ENCODE data around the gene LHX3. TPM values are rescaled to one million over a fixed set of nuclear protein-coding genes. Genes with fewer than 3 reads are reported as not detected.

Gene LHX3
- total and polyA plus RNA-seq, 2 of the 4 experiments (the other 2 are of a cell fraction): not detected

DNA sequence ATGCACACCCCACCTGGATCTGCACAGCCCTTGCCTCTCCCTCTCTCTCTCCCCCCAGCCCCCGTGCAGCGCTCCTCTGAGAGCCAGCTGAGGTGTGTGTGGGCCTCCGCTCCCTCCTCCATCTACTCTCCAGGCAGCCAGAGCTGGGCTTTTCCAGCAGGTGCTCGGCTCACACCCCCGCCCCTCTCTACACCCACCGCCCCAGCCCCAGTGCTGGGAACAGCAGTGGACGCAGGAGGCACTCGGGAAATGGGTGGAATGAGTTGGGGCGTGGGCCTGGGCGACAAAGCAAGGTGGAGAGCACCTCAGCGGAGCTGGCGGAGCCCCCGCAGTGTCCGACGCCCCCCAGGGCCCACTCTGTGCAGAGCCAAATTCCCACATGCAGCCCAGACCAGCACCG, 13.3 kb upstream of the LHX3 start:
- no peak overlapping the region for H4K8ac ChIP-seq (ENCODE audit: low read depth in 2 of 2, low read length in 2 of 2)
- no peak overlapping the region for H3K23ac ChIP-seq (ENCODE audit: low read depth, low read length)
- no peak for DNase-seq
- intact Hi-C loops (cut with micrococcal nuclease) (no loop called here), dilution Hi-C loops (cut with HindIII; ENCODE audit: low sequenced_read_pairs, unreplicated experiment) (no loop called here), in situ Hi-C loops (cut with MboI; ENCODE audit: low sequenced_read_pairs) (no loop called here)
- no peaks in the 10 kb centered on the region for H3K4me1 ChIP-seq (ENCODE audit: control insufficient read depth, insufficient read depth, low read length)
- peaks cover 20% of the 10 kb centered on the region for H4K20me1 ChIP-seq (ENCODE audit: insufficient read depth, low read length)
- peaks cover 0 to 5% of the 10 kb centered on the region in 2 experiments; a peak in 1 of 4 replicates for H3K79me1 ChIP-seq (ENCODE audit: low read depth in 1 of 2, low read length in 2 of 2)
- POLR2A ChIA-PET (ENCODE audit: unreplicated experiment): no interaction called here
- H3K56ac ChIP-seq (ENCODE audit: extremely low read depth, insufficient read depth, low read length): no peak overlapping the region
- no peak overlapping the region for H3K18ac ChIP-seq (ENCODE audit: low read depth, low read length)
- H2AK9ac ChIP-seq (replicated peaks; ENCODE audit: low read depth, low read length, poor library complexity): no peak overlapping the region
- ATAC-seq (ENCODE audit: low read depth): no peak
- 94% methylated on average over 7 of the region's 16 CpGs; no CpG with 5 or more reads in 1 of the 2 experiments for WGBS, 2 experiments (ENCODE audit: extremely low coverage in 2 of 2, insufficient read length in 1 of 2)
- H2BK120ac ChIP-seq (ENCODE audit: low read depth, low read length): no peak overlapping the region
- no peak overlapping the region for H2AK5ac ChIP-seq (ENCODE audit: low read depth, low read length)
- H2BK5ac ChIP-seq (ENCODE audit: low read depth, low read length, poor library complexity, severe bottlenecking): no peak overlapping the region
- H4K91ac ChIP-seq (ENCODE audit: insufficient read depth, low read depth, low read length): no peak overlapping the region
- no peak for TF ChIP-seq NFE2L2 (IDR thresholded peaks at IDR 0.05; ENCODE audit: low read depth, low read length)
- no peak for TF ChIP-seq ELK1 (IDR thresholded peaks at IDR 0.05; ENCODE audit: borderline replicate concordance, low read depth, low read length)
- TF ChIP-seq CHD1 (IDR thresholded peaks at IDR 0.05; ENCODE audit: low read depth, low read length): no peak
- TF ChIP-seq RCOR1 (IDR thresholded peaks at IDR 0.05; ENCODE audit: insufficient replicate concordance, low read length): no peak
- TF ChIP-seq FOS (IDR thresholded peaks at IDR 0.05; ENCODE audit: low read depth, low read length): no peak
- no peak for TF ChIP-seq RFX5 (IDR thresholded peaks at IDR 0.05; ENCODE audit: low read depth, low read length)
- no peak for TF ChIP-seq CTCF (conservative IDR thresholded peaks at IDR 0.05; ENCODE audit: low read depth, low read length)
- TF ChIP-seq RAD21 (IDR thresholded peaks at IDR 0.05; ENCODE audit: low read length): no peak
- no peak for TF ChIP-seq BHLHE40 (IDR thresholded peaks at IDR 0.05; ENCODE audit: low read depth, low read length)
- no peak for TF ChIP-seq SMC3 (IDR thresholded peaks at IDR 0.05; ENCODE audit: low read depth, low read length)
- no peak for TF ChIP-seq MXI1 (IDR thresholded peaks at IDR 0.05; ENCODE audit: borderline replicate concordance, low read depth, low read length)
- TF ChIP-seq POLR2A (IDR thresholded peaks at IDR 0.05; ENCODE audit: low read depth, low read length): no peak
- no TSS peak for BruUV-seq (replicated peaks)
- H3K9me1 ChIP-seq (ENCODE audit: insufficient read depth, low read length): peaks cover 8% of the 10 kb centered on the region; the same call in 1 of the 2 replicates
- H3K4ac ChIP-seq (ENCODE audit: low read depth, low read length): no peak overlapping the region
- H2AFZ ChIP-seq (replicated peaks; ENCODE audit: low read length, poor library complexity): no peak overlapping the region
- H2BK15ac ChIP-seq (ENCODE audit: low read depth, low read length): no peak overlapping the region
- H4K5ac ChIP-seq (ENCODE audit: low read depth, low read length): no peak overlapping the region
- no peak overlapping the region for H3K14ac ChIP-seq (replicated peaks; ENCODE audit: low read depth, low read length)
- no peak overlapping the region for H3K27ac ChIP-seq (ENCODE audit: insufficient read depth, low read length)
- H3K27me3 ChIP-seq (ENCODE audit: control insufficient read depth, insufficient read depth, low read length): no peaks in the 10 kb centered on the region
- no peak overlapping the region for H3K4me3 ChIP-seq (ENCODE audit: insufficient read depth, low read depth, low read length)
- H3K9ac ChIP-seq (ENCODE audit: low read depth, low read length): no peak overlapping the region
- H3K36me3 ChIP-seq (ENCODE audit: control insufficient read depth, insufficient read depth, low read length): peaks cover 23% of the 10 kb centered on the region
- 0 out of 2 replicates have a peak, but pooled peaks cover 3% of the 10 kb centered on the region for H3K9me3 ChIP-seq (ENCODE audit: control insufficient read depth, insufficient read depth, low read length)
- no peak overlapping the region for H3K4me2 ChIP-seq (ENCODE audit: low read depth, low read length)
- CTCF ChIA-PET: no interaction called here
- H2BK20ac ChIP-seq (ENCODE audit: low read depth, low read length): no peak overlapping the region

Measured in IMR-90 (cell line).